H4 (cell line): ENCODE measurements around the gene ERAP2. TPM values are rescaled to one million over a fixed set of nuclear protein-coding genes. Genes with fewer than 3 reads are reported as not detected.
"Not testable (repeated sequence)": the region's sequence is repeated elsewhere in the genome, so short reads cannot be mapped to it uniquely, and the experiment has no call there.

Source experiments
- DNase-seq: peaks from one replicate; pipeline ENCODE4 v3.0.0-alpha.2; 2015; ENCODE audit warnings: low spot score
- total RNA-seq: library from RNA; depleted of rRNA; stranded (reverse); fragments of >200 nt; shearing (Covaris generic); gene quantifications from 2 replicates; pipeline ENCODE4 v1.2.3, GENCODE V29; 2014

The ERAP2 gene
- total RNA-seq, 1 experiment from 2014 or later = 3.9 TPM

DNA sequence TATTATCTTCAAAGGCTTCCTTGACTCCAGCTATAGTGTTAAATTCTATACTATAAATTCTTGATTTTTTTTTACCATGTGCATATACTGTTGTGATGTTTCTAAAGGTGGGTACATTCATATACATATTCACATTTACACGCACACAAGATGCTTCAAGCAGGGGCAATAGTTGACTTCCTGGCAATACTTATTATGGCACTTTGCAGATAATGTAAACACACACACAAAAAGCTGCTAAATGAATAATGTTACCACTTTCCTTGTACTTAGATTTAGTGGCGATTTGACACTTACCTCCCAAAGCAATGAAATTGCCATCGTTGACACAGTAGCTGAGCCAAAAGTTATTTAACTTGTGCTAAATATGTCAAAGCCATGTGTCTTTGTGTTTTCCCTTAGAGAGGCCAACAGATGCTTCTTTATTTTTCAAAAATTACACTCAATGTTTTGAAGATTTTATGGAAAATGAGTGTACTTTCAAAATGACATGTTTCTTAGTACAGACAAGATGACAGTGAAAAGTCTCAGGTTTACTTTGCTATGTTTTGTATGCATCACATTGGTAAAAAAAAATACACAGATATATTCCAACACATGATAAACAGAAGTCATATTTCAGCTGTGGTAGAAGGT is 12.2 kb upstream of the ERAP2 start:
- no peak for DNase-seq

DNA sequence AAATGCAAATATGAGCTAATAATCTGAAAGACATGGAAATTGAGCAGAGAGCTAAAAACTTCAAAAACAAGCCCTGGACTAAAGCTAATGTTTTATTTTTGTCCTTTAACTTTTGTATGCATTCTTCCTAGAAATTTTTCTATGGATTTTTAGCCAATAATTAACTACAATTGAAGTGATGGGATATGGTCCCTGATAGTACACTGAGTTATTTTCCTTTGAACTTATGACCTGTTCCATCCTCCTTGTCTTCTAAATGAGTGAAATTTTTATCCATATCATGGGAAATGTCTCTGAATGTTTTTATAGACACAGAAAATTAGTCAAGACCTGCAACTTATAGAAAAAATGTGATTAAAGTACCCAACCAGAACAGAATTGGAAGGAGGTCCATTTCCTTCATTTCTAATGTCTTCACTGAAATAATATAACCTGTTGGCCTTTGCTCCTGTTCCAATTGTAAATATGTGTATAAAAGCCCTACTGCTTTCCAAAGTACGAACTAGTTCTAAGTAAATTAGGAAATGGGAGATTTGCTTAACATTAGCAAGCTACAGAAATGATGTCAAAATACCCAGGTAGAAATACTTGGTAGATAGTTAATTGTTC is 11.3 kb upstream of the ERAP2 start:
- DNase-seq = no peak

GRCh38 chr5:96868603-96869371 is 7.5 kb upstream of the ERAP2 start:
- DNase-seq = peak; percentile 65

DNA sequence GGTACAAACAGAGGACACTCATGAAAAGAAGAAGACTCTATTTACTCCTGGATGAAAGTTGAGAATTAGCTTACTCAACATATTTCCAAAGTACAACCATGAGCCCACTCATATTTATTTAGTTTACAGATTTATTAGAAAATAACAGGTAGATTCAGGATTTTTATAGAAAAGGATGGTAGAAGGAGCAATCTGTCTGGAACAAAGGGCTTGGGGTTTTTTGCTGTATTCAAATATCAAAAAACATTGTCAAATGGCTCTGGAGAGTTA is 7.0 kb upstream of the ERAP2 start:
- no peak for DNase-seq

DNA sequence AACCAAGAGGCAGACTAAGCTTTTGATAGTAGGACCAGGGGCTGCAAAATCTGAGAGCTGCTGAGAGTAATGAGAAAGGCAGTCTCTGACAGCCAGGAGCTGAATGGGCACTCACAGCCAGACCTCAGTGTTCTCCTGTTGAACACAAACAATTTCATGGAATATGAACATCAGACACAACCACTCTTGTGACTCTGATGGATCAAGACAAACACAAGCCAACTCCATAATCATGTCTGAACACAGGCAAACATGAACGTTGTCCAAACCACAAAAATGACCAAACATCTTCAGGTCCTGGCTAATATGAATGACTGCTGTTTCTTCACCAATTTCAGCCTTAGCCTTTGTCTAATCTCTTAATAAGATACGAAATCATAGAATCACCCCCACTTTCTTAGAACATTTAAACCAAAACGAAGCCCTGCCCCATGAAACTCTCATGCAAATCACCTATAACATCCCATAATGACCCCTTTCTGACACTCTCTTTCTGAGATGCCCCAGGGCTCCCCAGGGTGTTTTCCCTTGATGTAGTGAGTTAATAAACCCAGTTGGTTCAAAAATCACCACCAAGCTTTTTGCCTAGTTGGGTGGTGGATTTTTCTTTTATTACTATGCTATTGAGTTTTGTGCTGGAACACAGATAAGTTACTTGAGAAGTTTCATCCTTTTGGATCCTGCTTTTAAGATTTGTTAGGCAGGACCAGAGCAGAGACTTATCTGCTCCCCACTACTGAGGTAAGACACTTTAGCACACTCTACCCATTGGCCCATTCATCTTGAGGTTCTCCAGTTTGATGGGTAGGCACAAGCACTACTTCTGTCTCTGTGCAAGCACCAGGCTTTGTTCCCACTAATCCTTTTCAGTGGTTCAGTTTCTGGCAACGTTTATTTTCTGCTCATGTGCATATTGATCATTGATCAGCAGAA is 5.9 kb upstream of the ERAP2 start:
- DNase-seq = no peak

GRCh38 chr5:96871027-96871399 is 5.3 kb upstream of the ERAP2 start:
- no peak for DNase-seq

GRCh38 chr5:96871686-96872085 is 4.6 kb upstream of the ERAP2 start:
- DNase-seq = no peak

GRCh38 chr5:96873449-96873848 is 2.9 kb upstream of the ERAP2 start:
- DNase-seq = no peak

DNA sequence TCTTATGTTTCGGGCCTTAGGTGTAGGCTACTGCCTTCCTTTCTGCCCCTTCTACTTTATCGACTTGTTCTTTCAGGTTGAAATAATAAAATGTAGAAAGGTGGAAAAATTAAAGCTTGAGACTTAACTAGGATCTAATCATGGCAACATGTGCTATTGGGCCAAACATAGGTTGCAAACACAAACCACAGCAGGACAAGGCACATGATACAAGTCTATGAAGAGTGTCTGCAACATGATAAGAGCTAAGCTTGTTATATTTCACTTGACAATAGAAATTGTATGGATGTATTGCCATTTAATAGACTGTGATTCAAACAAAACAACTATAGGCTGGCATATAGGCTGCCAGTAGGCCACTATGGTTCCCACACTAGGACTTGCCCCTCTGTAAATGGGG is 1.7 kb upstream of the ERAP2 start:
- DNase-seq = no peak

DNA sequence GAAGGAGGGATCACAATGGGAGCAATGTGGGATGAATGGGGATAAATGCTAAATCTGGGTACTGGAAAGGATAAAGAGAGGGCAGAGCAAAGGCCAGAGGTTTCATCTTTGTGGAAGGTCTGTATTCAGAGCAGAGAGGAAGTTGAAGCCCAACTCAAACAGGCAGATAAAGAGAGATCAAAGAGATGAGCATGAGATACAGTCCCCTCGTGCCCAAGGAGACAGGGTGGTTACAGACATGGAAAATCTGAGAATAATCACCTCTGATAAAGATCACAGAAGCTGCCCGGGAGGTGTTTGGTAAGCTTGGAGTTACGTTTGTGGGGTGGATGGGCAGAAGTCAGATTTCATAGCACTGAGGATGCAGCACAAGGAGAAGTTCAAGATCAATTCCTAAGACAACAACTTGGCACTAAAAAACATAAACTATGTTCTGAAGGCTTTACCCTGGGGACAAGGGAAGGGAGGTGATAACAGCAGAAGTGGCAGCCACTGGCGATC is 459 bp upstream of the ERAP2 start:
- DNase-seq = no peak

DNA sequence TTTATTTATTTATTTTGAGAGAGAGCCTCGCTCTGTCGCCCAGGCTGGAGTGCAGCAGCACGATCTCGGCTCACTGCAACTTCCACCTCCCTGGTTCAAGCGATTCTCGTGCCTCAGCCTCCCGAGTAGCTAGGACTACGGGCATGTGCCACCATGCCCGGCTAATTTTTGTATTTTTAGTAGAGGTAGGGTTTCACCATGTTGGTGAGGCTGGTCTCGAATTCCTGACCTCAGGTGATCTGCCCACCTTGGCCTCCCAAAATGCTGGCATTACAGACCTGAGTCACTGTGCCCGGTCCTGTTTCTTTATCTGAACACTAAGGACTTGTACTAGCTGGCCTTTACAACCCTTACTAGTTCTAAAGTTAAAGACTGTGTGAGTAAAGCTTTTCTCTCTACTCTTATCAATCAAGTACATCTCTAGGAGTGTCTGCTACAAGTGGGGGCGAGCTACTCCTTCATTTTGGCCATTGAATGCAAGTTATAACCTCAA is 723 bp downstream of the ERAP2 start:
- DNase-seq = not testable (repeated sequence)

GRCh38 chr5:96879665-96880064 is 3.4 kb downstream of the ERAP2 start:
- DNase-seq = no peak

DNA sequence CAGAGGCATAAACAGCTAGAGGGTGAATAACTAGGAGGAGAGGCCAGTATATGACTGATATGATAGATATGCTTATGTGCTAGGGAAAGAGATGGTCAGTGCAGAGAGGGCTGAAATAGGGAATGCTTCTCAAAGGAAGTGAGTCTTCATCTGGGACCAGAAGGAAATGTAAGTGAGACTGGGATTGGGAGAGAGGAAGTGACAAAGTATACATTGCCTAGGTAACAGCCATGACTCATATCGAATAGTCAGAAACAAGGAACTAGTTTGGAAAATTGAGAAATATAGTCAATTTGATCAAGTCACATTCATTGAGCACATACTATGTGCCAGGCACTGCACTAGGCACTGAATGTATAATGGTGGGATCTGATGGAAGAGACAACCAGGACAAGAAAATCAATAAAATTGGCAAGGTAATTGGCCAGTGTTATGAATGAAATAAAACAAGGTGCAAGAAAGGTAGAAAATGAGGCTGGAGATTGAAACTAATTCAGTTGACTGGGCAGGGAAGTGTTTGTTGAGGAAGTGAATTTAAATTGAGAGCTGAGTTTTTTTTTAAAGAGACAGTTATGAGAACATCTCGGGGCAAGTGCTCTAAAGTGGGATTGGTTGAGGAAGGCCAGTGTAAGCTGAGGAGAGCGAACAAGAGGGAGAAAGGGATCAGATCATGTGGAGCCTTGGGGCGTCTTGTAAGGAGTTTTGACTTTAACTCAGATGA is 4.3 kb downstream of the ERAP2 start:
- peak; percentile 56 for DNase-seq

DNA sequence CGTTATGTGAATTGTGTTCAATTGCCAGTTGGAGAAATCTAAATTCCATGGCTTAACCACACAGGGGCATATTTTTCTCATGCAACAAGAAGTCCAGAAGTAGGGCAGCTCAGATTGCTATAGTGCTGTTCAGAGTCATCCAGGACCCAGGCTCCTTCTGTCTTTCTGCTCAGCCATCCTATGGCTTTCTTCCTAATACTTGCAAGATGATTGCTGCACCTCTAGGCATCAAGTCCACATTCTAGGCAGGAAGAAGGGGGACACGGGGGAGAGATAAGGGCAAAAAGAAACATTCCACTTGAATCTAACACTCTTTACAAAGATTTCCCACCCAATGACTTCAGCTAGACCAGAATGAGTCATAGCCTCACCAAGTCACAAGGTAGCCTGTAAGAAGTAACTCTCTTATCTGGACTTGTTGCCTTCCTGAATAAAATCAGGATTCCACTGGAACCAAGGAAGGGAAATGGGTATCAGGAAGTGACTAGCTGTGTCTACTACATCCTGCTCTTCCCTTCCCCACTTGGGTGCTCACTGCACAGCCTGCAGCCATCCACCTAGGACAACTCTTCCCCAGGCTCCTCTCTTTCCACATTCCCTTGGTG is 5.3 kb downstream of the ERAP2 start:
- DNase-seq = peak; percentile 71

DNA sequence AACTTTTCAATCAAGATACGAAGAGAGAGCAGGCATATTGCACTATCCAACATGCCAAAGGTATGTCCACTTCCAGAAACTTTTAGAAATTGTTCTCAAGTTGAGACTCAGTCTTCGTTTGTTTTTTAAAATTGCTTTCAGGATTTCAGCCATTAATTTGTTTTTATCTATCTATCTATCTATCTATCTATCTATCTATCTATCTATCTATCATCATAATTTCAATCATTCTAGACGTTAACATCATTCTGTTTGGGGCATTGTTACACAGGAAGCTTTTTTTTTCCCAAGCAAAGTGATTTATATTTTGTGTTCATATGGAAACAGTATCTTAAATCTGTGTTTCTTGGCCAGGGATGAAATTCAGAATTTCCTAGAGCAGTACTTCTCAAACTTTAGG is 7.6 kb downstream of the ERAP2 start:
- DNase-seq = no peak

- no peak for DNase-seq
Measured at GRCh38 chr5:96884995-96885394, 8.7 kb downstream of the ERAP2 start.

- DNase-seq = no peak
Measured at GRCh38 chr5:96885518-96886338, 9.4 kb downstream of the ERAP2 start.

DNA sequence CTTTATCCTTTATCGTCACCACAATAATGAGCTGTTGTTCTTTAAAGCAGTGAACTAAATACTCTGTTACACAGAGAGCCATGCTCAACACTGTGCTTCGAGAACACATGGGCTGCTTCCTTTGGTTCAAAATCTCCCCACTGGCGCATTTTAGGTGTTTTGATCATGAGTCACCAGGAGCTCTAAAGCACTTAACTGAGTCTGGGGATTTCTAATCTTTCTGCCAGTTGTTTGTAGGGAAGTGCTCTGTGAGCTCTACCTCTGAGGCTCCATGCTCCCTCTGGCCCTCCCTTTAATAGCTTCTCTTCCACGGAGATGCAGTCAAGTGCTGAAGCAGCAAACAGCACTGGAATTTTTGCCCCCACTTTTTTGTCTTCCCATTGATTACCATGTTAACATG is 17.0 kb downstream of the ERAP2 start:
- DNase-seq = peak; percentile 29

- DNase-seq = no peak
Measured at GRCh38 chr5:96896276-96896675, 20.0 kb downstream of the ERAP2 start.

DNA sequence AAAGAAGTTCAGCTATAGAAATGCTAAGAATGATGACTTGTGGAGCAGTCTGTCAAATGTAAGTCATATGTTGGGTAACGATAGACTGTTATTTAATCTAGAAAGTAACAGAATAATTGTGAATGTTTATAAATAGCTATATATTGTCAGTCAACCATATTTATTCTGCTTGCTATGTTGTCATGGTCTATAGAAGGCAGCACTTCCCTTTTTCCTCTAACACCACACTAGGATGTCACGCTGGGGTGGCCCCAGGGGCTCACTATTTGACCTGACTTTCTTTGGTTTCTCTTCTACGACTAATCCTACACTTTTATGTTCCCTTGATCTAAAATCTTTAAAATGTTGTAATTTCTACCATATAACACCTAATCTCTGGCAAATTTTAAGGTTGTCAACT is 20.5 kb downstream of the ERAP2 start:
- DNase-seq = no peak
